AG08396 (cell line): Measurements from ENCODE around the gene FAM156A.
A peak's percentile ranks its signal among the peaks of the same experiment; 100 is the strongest.
"Not testable (repeated sequence)": the region's sequence is repeated elsewhere in the genome, so short reads cannot be mapped to it uniquely, and the experiment has no call there.

Source experiments
- DNase-seq: peaks from one replicate; pipeline ENCODE4 v3.0.0; 2012; ENCODE audit warnings: low spot score, mixed read lengths

The FAM156A gene

GRCh38 chrX:52966993-52967738 is 8.8 kb upstream of the FAM156A start:
- not testable (repeated sequence) for DNase-seq

- not testable (repeated sequence) for DNase-seq
Measured at GRCh38 chrX:52958961-52959360, 643 bp upstream of the FAM156A start.

- not testable (repeated sequence) for DNase-seq
Measured at GRCh38 chrX:52949884-52950283, 8.4 kb downstream of the FAM156A start.

- not testable (repeated sequence) for DNase-seq
Measured at GRCh38 chrX:52949325-52949724, 9.0 kb downstream of the FAM156A start.

- not testable (repeated sequence) for DNase-seq
Measured at GRCh38 chrX:52948265-52948664, 10.1 kb downstream of the FAM156A start.

GRCh38 chrX:52947501-52947900 is 10.8 kb downstream of the FAM156A start:
- not testable (repeated sequence) for DNase-seq

GRCh38 chrX:52945838-52946494 is 12.4 kb downstream of the FAM156A start:
- not testable (repeated sequence) for DNase-seq

GRCh38 chrX:52941728-52942127 is 16.6 kb downstream of the FAM156A start:
- DNase-seq: not testable (repeated sequence)

- DNase-seq: not testable (repeated sequence)
Measured at GRCh38 chrX:52940704-52941103, 17.6 kb downstream of the FAM156A start.

GRCh38 chrX:52935470-52935784 is 22.9 kb downstream of the FAM156A start:
- not testable (repeated sequence) for DNase-seq

GRCh38 chrX:52934704-52935469 is 23.4 kb downstream of the FAM156A start:
- peak; percentile 92 for DNase-seq

GRCh38 chrX:52933976-52934703 is 24.2 kb downstream of the FAM156A start:
- DNase-seq: no peak

GRCh38 chrX:52933213-52933612 is 25.1 kb downstream of the FAM156A start:
- DNase-seq: no peak

- DNase-seq: not testable (repeated sequence)
Measured at GRCh38 chrX:52930214-52930613, 28.1 kb downstream of the FAM156A start.

- DNase-seq: peak; percentile 2
Measured at GRCh38 chrX:52923781-52924241, 34.5 kb downstream of the FAM156A start.

- DNase-seq: not testable (repeated sequence)
Measured at GRCh38 chrX:52914704-52915103, 43.6 kb downstream of the FAM156A start.

- DNase-seq: not testable (repeated sequence)
Measured at GRCh38 chrX:52913681-52914080, 44.6 kb downstream of the FAM156A start.

- not testable (repeated sequence) for DNase-seq
Measured at GRCh38 chrX:52909313-52909969, 48.9 kb downstream of the FAM156A start.

GRCh38 chrX:52907900-52908299 is 50.4 kb downstream of the FAM156A start:
- DNase-seq: not testable (repeated sequence)

- not testable (repeated sequence) for DNase-seq
Measured at GRCh38 chrX:52907137-52907536, 51.2 kb downstream of the FAM156A start.

GRCh38 chrX:52906072-52906471 is 52.2 kb downstream of the FAM156A start:
- not testable (repeated sequence) for DNase-seq
